Measurements from ENCODE around the gene AATK.

DNA sequence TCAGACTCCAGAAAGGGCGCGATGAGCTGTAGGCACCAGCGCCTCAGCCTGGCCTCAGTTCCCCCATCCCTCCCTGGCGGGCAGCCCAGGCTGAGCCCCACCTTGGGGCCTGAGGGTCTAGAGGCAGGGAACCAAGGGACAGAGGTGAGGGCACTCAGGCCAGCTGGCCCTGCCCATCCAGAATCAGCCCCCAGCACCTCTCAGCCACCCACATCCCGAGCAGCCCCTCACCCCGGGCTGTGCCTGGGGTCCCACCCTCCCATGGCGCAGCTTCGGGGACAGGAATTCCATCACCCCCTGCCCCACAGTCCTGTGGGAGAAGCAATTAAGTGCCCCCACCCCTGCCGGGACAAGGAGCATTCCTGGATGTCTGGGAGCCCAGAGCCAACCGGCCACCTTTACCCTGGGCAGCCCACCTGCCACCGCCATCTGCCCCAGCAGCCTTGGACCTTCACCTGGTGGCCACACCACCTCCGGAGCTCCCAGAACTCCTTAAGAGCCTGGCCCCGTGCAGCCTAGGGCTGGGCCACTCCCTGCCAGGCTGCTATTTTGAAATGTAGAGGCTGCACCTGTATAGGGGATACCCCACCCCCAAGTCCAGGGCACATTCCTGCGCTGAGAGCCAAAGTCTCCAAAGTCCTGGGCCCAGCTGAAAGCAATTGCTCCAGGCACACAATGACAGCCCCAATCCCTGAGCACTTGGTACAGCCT, 34.4 kb downstream of the AATK start:
- TF ChIP-seq POLR2AphosphoS5 (IDR thresholded peaks at IDR 0.05; ENCODE audit: low read length) (no peak), EZH2 (IDR thresholded peaks at IDR 0.05; ENCODE audit: borderline replicate concordance, control insufficient read depth, low read depth, low read length) (no peak), POLR2A (IDR thresholded peaks at IDR 0.05; ENCODE audit: low read depth, low read length) (no peak), MEF2A (IDR thresholded peaks at IDR 0.05; ENCODE audit: insufficient read depth, low read depth, low read length) (no peak), FOS (IDR thresholded peaks at IDR 0.05; ENCODE audit: borderline replicate concordance, extremely low read depth, insufficient read length) (no peak), MYC (IDR thresholded peaks at IDR 0.05; ENCODE audit: insufficient read depth, insufficient read length, insufficient replicate concordance, low read length, severe bottlenecking) (no peak), ESRRA (IDR thresholded peaks at IDR 0.05; ENCODE audit: low read length) (no peak), ETV6 (conservative IDR thresholded peaks at IDR 0.05 in 1 of 2, IDR thresholded peaks at IDR 0.05 in 1 of 2; ENCODE audit: borderline replicate concordance in 1 of 2, low read depth in 1 of 2) (no peak), BCL11A (IDR thresholded peaks at IDR 0.05; ENCODE audit: low read depth, low read length) (no peak), RFX5 (IDR thresholded peaks at IDR 0.05; ENCODE audit: low read depth, low read length) (no peak)
- TF ChIP-seq, protein P1, sequence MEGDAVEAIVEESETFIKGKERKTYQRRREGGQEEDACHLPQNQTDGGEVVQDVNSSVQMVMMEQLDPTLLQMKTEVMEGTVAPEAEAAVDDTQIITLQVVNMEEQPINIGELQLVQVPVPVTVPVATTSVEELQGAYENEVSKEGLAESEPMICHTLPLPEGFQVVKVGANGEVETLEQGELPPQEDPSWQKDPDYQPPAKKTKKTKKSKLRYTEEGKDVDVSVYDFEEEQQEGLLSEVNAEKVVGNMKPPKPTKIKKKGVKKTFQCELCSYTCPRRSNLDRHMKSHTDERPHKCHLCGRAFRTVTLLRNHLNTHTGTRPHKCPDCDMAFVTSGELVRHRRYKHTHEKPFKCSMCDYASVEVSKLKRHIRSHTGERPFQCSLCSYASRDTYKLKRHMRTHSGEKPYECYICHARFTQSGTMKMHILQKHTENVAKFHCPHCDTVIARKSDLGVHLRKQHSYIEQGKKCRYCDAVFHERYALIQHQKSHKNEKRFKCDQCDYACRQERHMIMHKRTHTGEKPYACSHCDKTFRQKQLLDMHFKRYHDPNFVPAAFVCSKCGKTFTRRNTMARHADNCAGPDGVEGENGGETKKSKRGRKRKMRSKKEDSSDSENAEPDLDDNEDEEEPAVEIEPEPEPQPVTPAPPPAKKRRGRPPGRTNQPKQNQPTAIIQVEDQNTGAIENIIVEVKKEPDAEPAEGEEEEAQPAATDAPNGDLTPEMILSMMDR (IDR thresholded peaks at IDR 0.05 in 2 of 3, conservative IDR thresholded peaks at IDR 0.05 in 1 of 3; ENCODE audit: control insufficient read depth in 2 of 3, extremely low read depth in 1 of 3, insufficient read depth in 1 of 3, low read depth in 3 of 3, low read length in 3 of 3) = no peak
- TF ChIP-seq, protein P2, sequence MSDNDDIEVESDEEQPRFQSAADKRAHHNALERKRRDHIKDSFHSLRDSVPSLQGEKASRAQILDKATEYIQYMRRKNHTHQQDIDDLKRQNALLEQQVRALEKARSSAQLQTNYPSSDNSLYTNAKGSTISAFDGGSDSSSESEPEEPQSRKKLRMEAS (IDR thresholded peaks at IDR 0.05; ENCODE audit: low read depth, low read length) = no peak
- TF ChIP-seq, protein P3, sequence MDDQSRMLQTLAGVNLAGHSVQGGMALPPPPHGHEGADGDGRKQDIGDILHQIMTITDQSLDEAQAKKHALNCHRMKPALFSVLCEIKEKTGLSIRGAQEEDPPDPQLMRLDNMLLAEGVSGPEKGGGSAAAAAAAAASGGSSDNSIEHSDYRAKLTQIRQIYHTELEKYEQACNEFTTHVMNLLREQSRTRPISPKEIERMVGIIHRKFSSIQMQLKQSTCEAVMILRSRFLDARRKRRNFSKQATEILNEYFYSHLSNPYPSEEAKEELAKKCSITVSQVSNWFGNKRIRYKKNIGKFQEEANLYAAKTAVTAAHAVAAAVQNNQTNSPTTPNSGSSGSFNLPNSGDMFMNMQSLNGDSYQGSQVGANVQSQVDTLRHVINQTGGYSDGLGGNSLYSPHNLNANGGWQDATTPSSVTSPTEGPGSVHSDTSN (IDR thresholded peaks at IDR 0.05; ENCODE audit: insufficient replicate concordance, low read depth, low read length) = no peak

All from GM12878 (cell line).